GM23248 (cell line): Measurements from ENCODE around the gene SDHB. TPM values are rescaled to one million over a fixed set of nuclear protein-coding genes. Genes with fewer than 3 reads are reported as not detected.

Experiments used
- DNase-seq: peaks from one replicate; pipeline ENCODE4 v3.0.0-alpha.2; 2015
- H2AFZ ChIP-seq: fragments of 200-600 bp; sonication (generic); 2 replicates; pipeline ENCODE4 v1.6.1; 2016; ENCODE audit warnings: antibody characterized with exemption
- H3F3A ChIP-seq: fragments of 200-600 bp; sonication (generic); 2 replicates; pipeline ENCODE4 v1.6.1; 2016; ENCODE audit warnings: mild to moderate bottlenecking, antibody characterized with exemption, mixed run types; ENCODE audit not compliant: insufficient read depth
- H3K27ac ChIP-seq: fragments of 200-600 bp; sonication (generic); 2 replicates; pipeline ENCODE4 v1.5.1; 2016; ENCODE audit warnings: mild to moderate bottlenecking
- H3K27me3 ChIP-seq: fragments of 200-600 bp; sonication (generic); replicated peaks from 2 replicates; pipeline ENCODE4 v1.6.1; 2016; ENCODE audit warnings: mild to moderate bottlenecking; ENCODE audit not compliant: insufficient read depth
- H3K36me3 ChIP-seq: fragments of 200-600 bp; sonication (generic); 2 replicates; pipeline ENCODE4 v1.6.1; 2016; ENCODE audit warnings: low read depth, mild to moderate bottlenecking
- H3K4me1 ChIP-seq: fragments of 200-600 bp; sonication (generic); 2 replicates; pipeline ENCODE4 v1.6.1; 2016; ENCODE audit warnings: mild to moderate bottlenecking; ENCODE audit not compliant: insufficient read depth
- H3K4me2 ChIP-seq: fragments of 200-600 bp; sonication (generic); one replicate; pipeline ENCODE4 v1.6.1; 2016; ENCODE audit warnings: mild to moderate bottlenecking; ENCODE audit not compliant: unreplicated experiment
- H3K4me3 ChIP-seq: fragments of 200-600 bp; sonication (generic); 2 replicates; pipeline ENCODE4 v1.5.1; 2016; ENCODE audit warnings: mild to moderate bottlenecking
- H3K79me2 ChIP-seq: fragments of 200-600 bp; sonication (generic); 2 replicates; pipeline ENCODE4 v1.6.1; 2016; ENCODE audit warnings: mild to moderate bottlenecking; ENCODE audit not compliant: insufficient read depth
- H3K9ac ChIP-seq: fragments of 200-600 bp; sonication (generic); 2 replicates; pipeline ENCODE4 v1.6.1; 2016; ENCODE audit warnings: mild to moderate bottlenecking
- H3K9me2 ChIP-seq: fragments of 200-600 bp; sonication (generic); 2 replicates; pipeline ENCODE4 v1.6.1; 2016; ENCODE audit warnings: mixed run types, mild to moderate bottlenecking, moderate library complexity; ENCODE audit not compliant: insufficient read depth
- H3K9me3 ChIP-seq: fragments of 200-600 bp; sonication (generic); one replicate; pipeline ENCODE4 v1.6.1; 2017; ENCODE audit warnings: low read depth
- H4K20me1 ChIP-seq: fragments of 200-600 bp; sonication (generic); 2 replicates; pipeline ENCODE4 v1.6.0; 2016; ENCODE audit not compliant: insufficient read depth
- EZH2 ChIP-seq: fragments of 200-600 bp; sonication (generic); IDR thresholded peaks from 2 replicates; pipeline ENCODE4 v1.6.1; 2018; ENCODE audit warnings: antibody characterized with exemption, mild to moderate bottlenecking; ENCODE audit not compliant: insufficient read depth, poor library complexity, severe bottlenecking
- EZH2phosphoT487 ChIP-seq: fragments of 200-600 bp; sonication (generic); IDR thresholded peaks from 2 replicates; pipeline ENCODE4 v1.6.1; 2018; ENCODE audit warnings: antibody characterized with exemption, moderate library complexity, mild to moderate bottlenecking, low read depth; ENCODE audit not compliant: insufficient read depth
- WGBS, 2 experiments: methylation state at CpG; one replicate each; pipeline ENCODE4 v1.1.6; 2015 to 2017; ENCODE audit warnings: low lambda C conversion rate in 2 of 2, low coverage in 1 of 2; ENCODE audit errors: missing lambda C conversion rate in 2 of 2; 5-methylcytosine and 5-hydroxymethylcytosine counted together
- in situ Hi-C: fragments of 300-500 bp; cut with MboI; formaldehyde crosslinking; loops from 2 replicates; pipeline ENCODE4 v1.15.0; 2020
- polyA plus RNA-seq: library from polyadenylated mRNA; unstranded; fragments of >200 nt; fragmentation: Nextera tagmentation; extraction: Ambion mirVana; gene quantifications from 2 replicates; pipeline ENCODE4 v1.2.1, GENCODE V29; 2016
- total RNA-seq: library from RNA; depleted of rRNA; stranded (reverse); fragments of >200 nt; shearing (Covaris generic); gene quantifications from 2 replicates; pipeline ENCODE4 v1.2.3, GENCODE V29; 2014

Gene SDHB
- total and polyA plus RNA-seq, 2 experiments from 2014 or later: 84.1 to 124 TPM

- Histone ChIP-seq H3K9ac (no peak overlapping the region), H3K9me3 (no peaks in the 10 kb centered on the region), H3K4me1 (peaks cover 11% of the 10 kb centered on the region), H2AFZ (no peak overlapping the region), H3K27me3 (no peaks in the 10 kb centered on the region; the same call in 1 of the 2 replicates), H3K36me3 (0 out of 2 replicates have a peak, but pooled peaks cover 4% of the 10 kb centered on the region), H3K4me2 (no peak overlapping the region), H4K20me1 (no peaks in the 10 kb centered on the region), H3K9me2 (no peaks in the 10 kb centered on the region), H3K27ac (no peak overlapping the region), H3K79me2 (peaks cover 31% of the 10 kb centered on the region), H3K4me3 (no peak overlapping the region), H3F3A (peaks cover 6% of the 10 kb centered on the region; the same call in 1 of the 2 replicates)
- TF ChIP-seq EZH2 (no peak), EZH2phosphoT487 (no peak)
- in situ Hi-C loops: no loop called here
- WGBS, 2 experiments: 85 to 86% methylated on average over 7 of the region's 7 CpGs
- DNase-seq: no peak
These were observed 2.0 kb upstream of the SDHB start for GRCh38 chr1:17055801-17056200.

- H3F3A ChIP-seq: peaks cover 6% of the 10 kb centered on the region; the same call in 1 of the 2 replicates
- peaks cover 11% of the 10 kb centered on the region for H3K4me1 ChIP-seq
- H2AFZ ChIP-seq: peak overlapping the region; percentile 60
- TF ChIP-seq EZH2 (no peak), EZH2phosphoT487 (no peak)
- peak overlapping the region; percentile 90 for H3K4me3 ChIP-seq
- peak overlapping the region; percentile 89 for H3K9ac ChIP-seq
- H3K27ac ChIP-seq: peak overlapping the region; percentile 59
- 5 to 7% methylated on average over 12 of the region's 12 CpGs for WGBS, 2 experiments
- H3K36me3 ChIP-seq: peaks cover 10% of the 10 kb centered on the region; the same call in 1 of the 2 replicates
- H3K9me3 ChIP-seq: no peaks in the 10 kb centered on the region
- in situ Hi-C loops: no loop called here
- peaks cover 57% of the 10 kb centered on the region for H3K79me2 ChIP-seq
- no peaks in the 10 kb centered on the region for H4K20me1 ChIP-seq
- peak; percentile 21 for DNase-seq
- peak overlapping the region; percentile 95 for H3K4me2 ChIP-seq
- no peaks in the 10 kb centered on the region; the same call in 1 of the 2 replicates for H3K27me3 ChIP-seq
- no peaks in the 10 kb centered on the region for H3K9me2 ChIP-seq
These were observed 647 bp downstream of the SDHB start for GRCh38 chr1:17053086-17053684.

- no peak for DNase-seq
- H3K9ac ChIP-seq: peak overlapping the region; percentile 89
- no peak overlapping the region for H2AFZ ChIP-seq
- no peaks in the 10 kb centered on the region for H4K20me1 ChIP-seq
- no peak overlapping the region for H3K27ac ChIP-seq
- in situ Hi-C loops: no loop called here
- H3K36me3 ChIP-seq: peaks cover 10% of the 10 kb centered on the region; the same call in 1 of the 2 replicates
- no peaks in the 10 kb centered on the region for H3K27me3 ChIP-seq
- H3F3A ChIP-seq: peaks cover 6% of the 10 kb centered on the region; the same call in 1 of the 2 replicates
- TF ChIP-seq EZH2 (no peak), EZH2phosphoT487 (no peak)
- peak overlapping the region; percentile 95 for H3K4me2 ChIP-seq
- H3K9me2 ChIP-seq: no peaks in the 10 kb centered on the region
- peaks cover 62% of the 10 kb centered on the region for H3K79me2 ChIP-seq
- no peaks in the 10 kb centered on the region for H3K9me3 ChIP-seq
- H3K4me3 ChIP-seq: peak overlapping the region; percentile 90
- peaks cover 11% of the 10 kb centered on the region for H3K4me1 ChIP-seq
These were observed 1.2 kb downstream of the SDHB start for GRCh38 chr1:17052641-17053040.

GRCh38 chr1:17052038-17052437, 1.8 kb downstream of the SDHB start:
- H3K9me3 ChIP-seq: no peaks in the 10 kb centered on the region
- 60 to 86% methylated on average over 1 of the region's 1 CpG for WGBS, 2 experiments
- peaks cover 11% of the 10 kb centered on the region for H3K4me1 ChIP-seq
- peak overlapping the region; percentile 90; the same call in 1 of the 2 replicates for H3K4me3 ChIP-seq
- peak overlapping the region; percentile 95 for H3K4me2 ChIP-seq
- H3K9ac ChIP-seq: peak overlapping the region; percentile 89; the same call in 1 of the 2 replicates
- peaks cover 6% of the 10 kb centered on the region; the same call in 1 of the 2 replicates for H3F3A ChIP-seq
- H4K20me1 ChIP-seq: no peaks in the 10 kb centered on the region
- peaks cover 67% of the 10 kb centered on the region for H3K79me2 ChIP-seq
- DNase-seq: no peak
- H3K9me2 ChIP-seq: no peaks in the 10 kb centered on the region
- H3K36me3 ChIP-seq: peaks cover 10% of the 10 kb centered on the region; the same call in 1 of the 2 replicates
- no peaks in the 10 kb centered on the region for H3K27me3 ChIP-seq
- in situ Hi-C loops: no loop called here
- no peak overlapping the region for H3K27ac ChIP-seq
- H2AFZ ChIP-seq: no peak overlapping the region
- TF ChIP-seq EZH2: no peak
- TF ChIP-seq EZH2phosphoT487: no peak
